ENCODE data around the gene BRSK1.

BRSK1 gene

DNA sequence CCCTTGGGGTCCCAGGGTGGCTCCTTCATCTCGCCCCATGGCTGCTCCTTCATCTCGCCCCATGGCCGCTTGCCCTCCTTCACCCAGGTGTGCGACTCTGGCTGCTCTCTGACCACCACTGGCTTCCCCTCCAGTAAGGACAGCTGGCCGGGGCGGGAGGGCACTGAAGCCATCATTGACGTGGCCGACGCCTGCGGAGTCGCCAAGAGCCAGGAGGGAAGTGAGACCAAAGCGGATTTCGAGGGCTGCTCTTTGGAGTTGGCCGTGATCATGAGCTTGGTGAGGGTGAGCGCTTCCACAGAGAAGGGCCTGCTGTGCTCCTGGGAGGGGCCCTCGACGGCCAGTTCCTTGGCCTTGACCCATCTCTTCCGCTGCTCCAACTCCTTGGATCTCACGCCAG lies 74.7 kb downstream of the BRSK1 start:
- DNase-seq, result no peak

DNA sequence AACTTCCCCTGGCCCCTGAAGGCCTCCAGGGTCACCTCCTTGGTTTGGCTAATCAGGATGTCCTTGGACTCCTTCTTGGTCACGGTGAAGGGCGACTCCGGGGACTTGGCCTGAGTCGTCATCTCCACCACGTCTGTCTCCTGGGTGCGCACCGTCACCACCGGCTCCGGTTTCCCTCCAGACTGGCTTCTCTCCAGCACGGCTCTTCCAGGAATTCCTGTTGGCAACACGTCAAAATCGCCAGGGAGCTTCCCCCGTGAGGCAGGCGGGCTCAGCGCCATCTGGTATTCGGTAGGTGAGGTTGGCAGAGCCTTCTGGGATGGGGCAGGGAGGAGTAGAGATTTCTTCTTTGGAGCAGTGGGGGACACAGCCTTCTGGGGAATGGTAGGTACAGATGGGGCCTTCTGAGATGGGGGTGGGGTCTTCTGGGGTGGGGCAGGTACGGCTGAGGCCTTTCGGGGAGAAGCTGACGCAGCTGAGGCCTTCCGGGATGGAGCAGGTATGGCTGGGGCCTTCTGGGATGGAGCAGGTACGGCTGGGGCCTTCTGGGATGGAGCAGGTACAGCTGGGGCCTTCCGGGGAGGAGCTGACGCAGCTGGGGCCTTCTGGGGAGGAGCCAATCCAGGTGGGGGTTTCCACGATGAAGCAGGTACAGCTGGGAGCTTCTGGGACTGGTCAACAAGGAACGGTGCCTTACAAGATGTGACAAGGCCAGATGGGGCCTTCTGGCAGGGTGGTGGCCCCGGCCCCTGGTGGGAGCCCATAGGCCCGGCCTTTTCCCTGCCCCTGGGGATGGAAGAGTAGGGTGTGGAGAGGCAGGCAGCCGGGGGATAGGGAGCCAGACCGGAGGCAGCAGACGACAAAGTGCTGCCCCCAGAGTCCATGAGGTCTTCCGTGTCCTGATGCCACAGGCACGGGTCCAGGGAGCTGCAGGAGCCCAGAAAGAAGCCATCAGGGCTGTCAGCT lies 75.4 kb downstream of the BRSK1 start:
- DNase-seq, result peak; percentile 31

DNA sequence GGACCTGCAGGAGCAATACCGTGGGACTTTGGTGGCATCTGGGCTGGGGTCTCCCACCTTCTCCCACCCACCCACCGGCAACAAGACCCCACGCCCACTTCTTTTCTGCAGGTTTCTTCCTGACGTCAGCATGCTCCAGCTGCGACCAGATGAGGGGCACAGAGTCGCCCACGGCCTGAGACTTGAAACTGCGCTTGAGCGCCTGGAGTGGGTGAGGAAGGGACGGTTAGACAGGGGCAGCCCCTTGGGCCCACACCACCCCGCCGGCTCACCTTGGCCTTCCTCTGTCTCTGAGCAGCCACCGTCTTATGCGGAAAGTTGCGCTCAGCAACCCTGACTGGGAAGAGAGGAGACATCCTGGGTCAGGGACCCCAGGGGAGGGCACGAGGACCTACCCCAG lies 77.1 kb downstream of the BRSK1 start:
- no peak for DNase-seq
